ENCODE data around the gene NPR1.
"Not testable (repeated sequence)": the region's sequence is repeated elsewhere in the genome, so short reads cannot be mapped to it uniquely, and the experiment has no call there.

NPR1 gene

DNA sequence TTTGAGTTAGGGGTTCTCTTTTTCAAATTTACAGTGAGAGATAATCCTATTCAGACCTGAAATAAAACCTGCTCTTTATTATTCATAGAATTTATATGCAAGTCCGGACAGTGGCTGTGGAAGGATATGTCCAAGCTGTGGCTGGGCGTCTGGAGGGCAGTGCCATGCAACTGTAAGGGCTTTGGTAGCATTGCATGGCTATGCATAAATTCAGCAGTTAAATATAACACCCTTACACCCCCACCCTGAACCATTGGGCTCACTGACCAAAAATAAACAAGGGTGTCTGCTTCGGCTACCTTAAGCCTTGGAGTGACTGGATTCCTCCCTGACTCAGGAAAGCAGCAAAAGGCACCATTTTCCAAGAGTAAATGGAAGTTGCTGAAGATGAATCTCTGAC, 39.2 kb upstream of the NPR1 start:
- Mint-ChIP-seq H3K27ac (no peak overlapping the region), H3K27me3 (ENCODE audit: low read depth, poor library complexity) (no peaks in the 10 kb centered on the region), H3K9me3 (no peaks in the 10 kb centered on the region), H3K4me3 (no peak overlapping the region), H3K4me1 (peaks cover 60% of the 10 kb centered on the region), H3K36me3 (ENCODE audit: low read depth) (peaks cover 78% of the 10 kb centered on the region)
- no peak for DNase-seq
- TF ChIP-seq CTCF (IDR thresholded peaks at IDR 0.05): no peak

DNA sequence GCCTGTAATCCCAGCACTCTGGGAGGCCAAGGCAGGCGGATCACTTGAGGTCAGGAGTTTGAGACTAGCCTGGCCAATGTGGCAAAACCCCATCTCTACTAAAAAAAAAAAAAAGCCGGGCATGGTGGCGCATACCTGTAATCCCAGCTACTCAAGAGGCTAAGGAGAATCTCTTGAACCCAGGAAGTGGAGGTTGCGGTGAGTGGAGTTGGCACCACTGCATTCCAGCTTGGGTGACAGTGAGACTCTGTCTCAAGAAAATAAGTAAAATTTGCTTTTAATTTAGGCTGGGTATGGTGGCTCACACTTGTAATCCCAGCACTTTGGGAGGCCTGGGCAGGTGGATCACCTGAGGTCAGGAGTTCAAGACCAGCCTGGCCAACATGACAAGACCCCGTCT, 38.3 kb upstream of the NPR1 start:
- H3K4me3 Mint-ChIP-seq; H3K9me3 Mint-ChIP-seq; H3K27me3 Mint-ChIP-seq (ENCODE audit: low read depth, poor library complexity); H3K27ac Mint-ChIP-seq; DNase-seq: not testable (repeated sequence)
- peaks cover 52% of the 10 kb centered on the region for H3K4me1 Mint-ChIP-seq
- peaks cover 84% of the 10 kb centered on the region for H3K36me3 Mint-ChIP-seq (ENCODE audit: low read depth)

DNA sequence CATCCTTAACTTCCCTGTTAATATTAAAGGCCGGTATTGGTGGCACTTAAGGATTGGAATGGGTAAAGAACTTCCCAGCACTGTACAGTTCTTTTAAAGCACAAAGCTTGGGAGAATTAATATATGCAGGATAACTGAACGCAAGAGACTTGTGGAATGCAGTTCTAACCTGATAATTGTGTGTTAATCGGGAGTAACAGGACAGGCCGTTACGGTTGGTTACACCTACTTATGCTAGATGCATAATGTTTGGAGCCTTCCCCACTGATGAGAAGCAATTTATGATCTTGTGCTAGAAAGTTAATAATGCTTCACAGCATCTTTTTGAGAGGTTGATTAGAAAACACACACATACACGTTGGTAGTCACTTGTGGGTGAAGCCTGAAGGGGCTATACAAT, 37.6 kb upstream of the NPR1 start:
- no peak for DNase-seq
- peaks cover 86% of the 10 kb centered on the region for H3K36me3 Mint-ChIP-seq (ENCODE audit: low read depth)
- H3K27me3 Mint-ChIP-seq (ENCODE audit: low read depth, poor library complexity): no peaks in the 10 kb centered on the region
- no peak for TF ChIP-seq CTCF (IDR thresholded peaks at IDR 0.05)
- H3K9me3 Mint-ChIP-seq: no peaks in the 10 kb centered on the region
- H3K4me3 Mint-ChIP-seq: no peak overlapping the region
- H3K4me1 Mint-ChIP-seq: peaks cover 47% of the 10 kb centered on the region
- H3K27ac Mint-ChIP-seq: no peak overlapping the region

- TF ChIP-seq CTCF (IDR thresholded peaks at IDR 0.05): no peak
- no peak overlapping the region for H3K4me3 Mint-ChIP-seq
- H3K9me3 Mint-ChIP-seq: no peaks in the 10 kb centered on the region
- peaks cover 83% of the 10 kb centered on the region for H3K36me3 Mint-ChIP-seq (ENCODE audit: low read depth)
- no peaks in the 10 kb centered on the region for H3K27me3 Mint-ChIP-seq (ENCODE audit: low read depth, poor library complexity)
- H3K27ac Mint-ChIP-seq: peak overlapping the region; percentile 45
- DNase-seq: no peak
- peaks cover 35% of the 10 kb centered on the region for H3K4me1 Mint-ChIP-seq
Observed at GRCh38 chr1:153642161-153642560, 36.3 kb upstream of the NPR1 start.

DNA sequence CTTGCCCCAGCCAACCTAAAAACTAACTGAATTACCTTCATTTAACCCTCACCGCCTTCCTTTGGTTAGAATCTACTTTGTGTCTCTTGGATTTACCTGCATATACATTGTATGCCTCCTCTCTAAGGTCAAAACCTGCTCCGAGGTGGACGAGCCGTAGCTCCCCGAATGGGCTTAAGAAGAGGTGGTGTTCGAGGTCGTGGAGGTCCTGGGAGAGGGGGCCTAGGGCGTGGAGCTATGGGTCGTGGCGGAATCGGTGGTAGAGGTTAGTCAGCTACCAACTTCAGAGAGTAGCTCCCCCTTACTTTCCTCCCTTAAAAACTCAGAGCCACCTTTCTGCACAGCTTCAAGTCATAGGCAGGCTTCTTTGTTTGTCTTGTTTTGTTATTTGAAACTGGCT, 35.4 kb upstream of the NPR1 start:
- no peak overlapping the region for H3K4me3 Mint-ChIP-seq
- H3K36me3 Mint-ChIP-seq (ENCODE audit: low read depth): peaks cover 79% of the 10 kb centered on the region
- H3K27me3 Mint-ChIP-seq (ENCODE audit: low read depth, poor library complexity): no peaks in the 10 kb centered on the region
- H3K4me1 Mint-ChIP-seq: peaks cover 37% of the 10 kb centered on the region
- DNase-seq: no peak
- TF ChIP-seq CTCF (IDR thresholded peaks at IDR 0.05): no peak
- H3K27ac Mint-ChIP-seq: peak overlapping the region; percentile 52
- H3K9me3 Mint-ChIP-seq: no peaks in the 10 kb centered on the region

- H3K27ac Mint-ChIP-seq: peak overlapping the region; percentile 9
- no peaks in the 10 kb centered on the region for H3K9me3 Mint-ChIP-seq
- no peak overlapping the region for H3K4me3 Mint-ChIP-seq
- DNase-seq: no peak
- H3K4me1 Mint-ChIP-seq: peaks cover 32% of the 10 kb centered on the region
- no peaks in the 10 kb centered on the region for H3K27me3 Mint-ChIP-seq (ENCODE audit: low read depth, poor library complexity)
- no peak for TF ChIP-seq CTCF (IDR thresholded peaks at IDR 0.05)
- peaks cover 72% of the 10 kb centered on the region for H3K36me3 Mint-ChIP-seq (ENCODE audit: low read depth)
Observed at GRCh38 chr1:153643816-153644215, 34.7 kb upstream of the NPR1 start.

All from nephron progenitor cell (in vitro differentiated cells).